SHP77 treated with DMSO at 0.1 percent for 48 hours (cell line): Measurements from ENCODE around the gene CHRD.
"Not testable (repeated sequence)": the region's sequence is repeated elsewhere in the genome, so short reads cannot be mapped to it uniquely, and the experiment has no call there.

ENCODE experiments used
- DNase-seq: peaks from one replicate; lab custom pipeline; 2025; lab: John Stamatoyannopoulos, UW

Gene CHRD

GRCh38 chr3:184379358-184380184, at the start of gene CHRD:
Gene CHRD (plus strand): TSS chr3:184380054. CDS start chr3:184380319, 265 bp downstream.
- no peak for DNase-seq

- no peak for DNase-seq
Observed at GRCh38 chr3:184332370-184333090, 47.3 kb upstream of the CHRD start.

- DNase-seq, result no peak
Observed at GRCh38 chr3:184333190-184333589, 46.7 kb upstream of the CHRD start.

GRCh38 chr3:184333700-184334099, 46.2 kb upstream of the CHRD start:
- DNase-seq, result no peak

- no peak for DNase-seq
Observed at GRCh38 chr3:184334470-184335158, 45.2 kb upstream of the CHRD start.

- DNase-seq, result no peak
Observed at GRCh38 chr3:184335291-184335660, 44.6 kb upstream of the CHRD start.

- peak; percentile 17 for DNase-seq
Observed at GRCh38 chr3:184335661-184336546, 44.0 kb upstream of the CHRD start.

GRCh38 chr3:184336547-184337398, 43.1 kb upstream of the CHRD start:
- DNase-seq, result peak; percentile 45

- DNase-seq, result no peak
Observed at GRCh38 chr3:184337399-184337714, 42.5 kb upstream of the CHRD start, which contains the start of gene FAM131A. Gene FAM131A (plus strand): TSS chr3:184337600. CDS start chr3:184337631, 31 bp downstream.

GRCh38 chr3:184337981-184338380, 41.9 kb upstream of the CHRD start:
- DNase-seq, result no peak

- peak; percentile 83 for DNase-seq
Observed at GRCh38 chr3:184338511-184338945, 41.3 kb upstream of the CHRD start.

GRCh38 chr3:184339001-184339400, 40.9 kb upstream of the CHRD start:
- no peak for DNase-seq

GRCh38 chr3:184339451-184340135, 40.3 kb upstream of the CHRD start:
- DNase-seq, result not testable (repeated sequence)

GRCh38 chr3:184341925-184342324, 37.9 kb upstream of the CHRD start:
- DNase-seq, result no peak

GRCh38 chr3:184343200-184343876, 36.5 kb upstream of the CHRD start:
- DNase-seq, result no peak

- DNase-seq, result no peak
Observed at GRCh38 chr3:184344579-184345316, 35.1 kb upstream of the CHRD start.

- DNase-seq, result peak; percentile 19
Observed at GRCh38 chr3:184345317-184346144, 34.3 kb upstream of the CHRD start.
